GM12878 (cell line): ENCODE data around the gene LYL1. TPM values are rescaled to one million over a fixed set of nuclear protein-coding genes. Genes with fewer than 3 reads are reported as not detected.

Experiments used
- CHD1 ChIP-seq: IDR thresholded peaks from 2 replicates; pipeline ENCODE4 v1.6.1; 2012; ENCODE audit warnings: low read depth, low read length, improper control_type of control experiment
- EGR1 ChIP-seq, 2 experiments: IDR thresholded peaks; 1 replicate in 1 of 2; 2 replicates in 1 of 2; pipeline ENCODE4 v1.6.1; 2011 to 2012; ENCODE audit warnings: low read depth in 2 of 2, low read length in 2 of 2, borderline replicate concordance in 1 of 2, mild to moderate bottlenecking in 1 of 2, moderate library complexity in 1 of 2
- GABPA ChIP-seq: IDR thresholded peaks from 2 replicates; pipeline ENCODE4 v1.6.1; 2014; ENCODE audit warnings: antibody characterized with exemption, low read depth, mild to moderate bottlenecking, inconsistent platforms
- HCFC1 ChIP-seq: fragments of 150-350 bp; IDR thresholded peaks from 2 replicates; pipeline ENCODE4 v1.6.1; 2014; ENCODE audit warnings: low read length
- IKZF2 ChIP-seq, 2 experiments: fragments of 450-650 bp; IDR thresholded peaks; 2 replicates each; pipeline ENCODE4 v1.6.1; 2017; ENCODE audit warnings: mild to moderate bottlenecking in 2 of 2, moderate library complexity in 2 of 2
- MTA3 ChIP-seq: IDR thresholded peaks from 2 replicates; pipeline ENCODE4 v1.6.1; 2012; ENCODE audit warnings: low read length, inconsistent platforms, borderline replicate concordance
- NFXL1 ChIP-seq: fragments of 450-650 bp; IDR thresholded peaks from 2 replicates; pipeline ENCODE4 v1.6.1; 2017; ENCODE audit warnings: antibody characterized with exemption, mild to moderate bottlenecking, borderline replicate concordance
- NR2C1 ChIP-seq: fragments of 450-650 bp; IDR thresholded peaks from 2 replicates; pipeline ENCODE4 v1.6.1; 2017; ENCODE audit warnings: antibody characterized with exemption, mild to moderate bottlenecking, moderate library complexity
- NR2F1 ChIP-seq: fragments of 450-650 bp; conservative IDR thresholded peaks from 2 replicates; pipeline ENCODE4 v1.6.1; 2017; ENCODE audit warnings: mild to moderate bottlenecking
- PML ChIP-seq: IDR thresholded peaks from 2 replicates; pipeline ENCODE4 v1.6.1; 2012; ENCODE audit warnings: low read length, inconsistent platforms
- SP1 ChIP-seq: IDR thresholded peaks from one replicate; pipeline ENCODE4 v1.6.1; 2011; ENCODE audit warnings: low read depth, low read length
- SRF ChIP-seq, 2 experiments: IDR thresholded peaks; 2 replicates each; pipeline ENCODE4 v1.6.1; 2011; ENCODE audit warnings: low read depth in 2 of 2, low read length in 2 of 2, mild to moderate bottlenecking in 1 of 2, moderate library complexity in 1 of 2
- YBX1 ChIP-seq: fragments of 450-650 bp; IDR thresholded peaks from 2 replicates; pipeline ENCODE4 v1.6.1; 2016; ENCODE audit warnings: antibody characterized with exemption
- ZNF217 ChIP-seq: fragments of 450-650 bp; IDR thresholded peaks from 2 replicates; pipeline ENCODE4 v1.6.1; 2017; ENCODE audit warnings: antibody characterized with exemption, mild to moderate bottlenecking
- ZNF384 ChIP-seq: IDR thresholded peaks from 2 replicates; pipeline ENCODE4 v1.6.1; 2012; ENCODE audit warnings: low read depth, mild to moderate bottlenecking, low read length, improper control_type of control experiment, borderline replicate concordance
- polyA plus RNA-seq, 11 experiments: library from polyadenylated mRNA; depleted of rRNA in 4 of 11; unstranded in 6 of 11; stranded (reverse) in 5 of 11; fragments of >200 nt; fragmentation: Nextera tagmentation in 4 of 11; fragmentation: Illumina TruSeq in 1 of 11; extraction: Ambion mirVana in 4 of 11; extraction: Trizol in 1 of 11; gene quantifications; 1 replicate in 1 of 11; 2 replicates in 10 of 11; pipeline versions ENCODE4 v1.2.1 to v1.2.3, GENCODE V29; 2011 to 2016; ENCODE audit warnings: inconsistent platforms in 2 of 11, missing spikeins in 2 of 11, low read depth in 1 of 11
- total RNA-seq, 4 experiments: library from RNA; depleted of rRNA in 3 of 4; stranded (reverse); fragments of >200 nt in 3 of 4; fragmentation: Illumina TruSeq in 1 of 4; extraction: Trizol in 1 of 4; gene quantifications; 2 replicates each; pipeline versions ENCODE4 v1.2.1 to v1.2.3, GENCODE V29; 2013 to 2021
- TF ChIP-seq, protein P1 (sequence below): fragments of 450-650 bp; IDR thresholded peaks from 2 replicates; pipeline ENCODE4 v1.6.1; 2016; ENCODE audit warnings: mild to moderate bottlenecking
- TF ChIP-seq, protein P2 (sequence below): fragments of 450-650 bp; IDR thresholded peaks from 2 replicates; pipeline ENCODE4 v1.6.1; 2016; ENCODE audit warnings: mild to moderate bottlenecking
- TF ChIP-seq, protein P3 (sequence below): IDR thresholded peaks from 2 replicates; pipeline ENCODE4 v1.6.1; 2011; ENCODE audit warnings: mild to moderate bottlenecking, low read depth, low read length, moderate library complexity; ENCODE audit not compliant: insufficient replicate concordance
- TF ChIP-seq, protein P4 (sequence below): fragments of 450-650 bp; IDR thresholded peaks from 2 replicates; pipeline ENCODE4 v1.6.1; 2017; ENCODE audit warnings: mild to moderate bottlenecking, moderate library complexity
- TF ChIP-seq, protein P5 (sequence below): fragments of 450-650 bp; IDR thresholded peaks from 2 replicates; pipeline ENCODE4 v1.6.1; 2017; ENCODE audit warnings: antibody characterized with exemption, mild to moderate bottlenecking, moderate library complexity

LYL1 gene
- total and polyA plus RNA-seq, 10 of the 15 experiments (the other 5 are each of a cell fraction or from before 2014, with no cell fraction given) = 0.10 to 34.8 (median 4.4) TPM

DNA sequence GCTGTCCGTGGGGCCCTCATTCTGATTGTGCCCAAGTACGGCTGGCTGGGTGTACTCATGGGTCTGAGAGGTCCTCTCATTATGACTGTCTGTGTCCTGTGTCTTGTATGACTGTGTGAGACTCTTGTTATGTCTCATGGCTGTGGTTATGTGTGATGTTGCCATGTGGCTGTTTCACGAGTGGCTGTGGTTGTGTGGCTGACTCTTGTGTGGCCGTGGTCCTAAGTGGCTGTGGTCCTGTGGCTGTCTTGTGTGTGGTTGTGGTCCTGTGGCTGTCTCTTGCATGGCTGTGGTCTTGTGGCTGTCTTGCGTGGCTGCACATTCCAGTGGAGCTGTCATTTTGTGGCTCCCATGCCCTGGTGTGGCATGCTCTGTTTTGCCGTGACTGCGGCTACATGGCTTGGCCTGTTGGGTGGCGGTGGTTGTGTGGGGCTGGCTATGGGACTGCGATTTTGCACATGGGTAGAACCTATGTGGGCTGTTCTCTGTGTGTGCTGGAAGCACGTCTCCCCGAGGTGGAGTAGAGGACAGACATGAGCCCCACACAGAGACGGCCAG lies 2.5 kb downstream of the LYL1 start (continued):
- TF ChIP-seq, protein P1, sequence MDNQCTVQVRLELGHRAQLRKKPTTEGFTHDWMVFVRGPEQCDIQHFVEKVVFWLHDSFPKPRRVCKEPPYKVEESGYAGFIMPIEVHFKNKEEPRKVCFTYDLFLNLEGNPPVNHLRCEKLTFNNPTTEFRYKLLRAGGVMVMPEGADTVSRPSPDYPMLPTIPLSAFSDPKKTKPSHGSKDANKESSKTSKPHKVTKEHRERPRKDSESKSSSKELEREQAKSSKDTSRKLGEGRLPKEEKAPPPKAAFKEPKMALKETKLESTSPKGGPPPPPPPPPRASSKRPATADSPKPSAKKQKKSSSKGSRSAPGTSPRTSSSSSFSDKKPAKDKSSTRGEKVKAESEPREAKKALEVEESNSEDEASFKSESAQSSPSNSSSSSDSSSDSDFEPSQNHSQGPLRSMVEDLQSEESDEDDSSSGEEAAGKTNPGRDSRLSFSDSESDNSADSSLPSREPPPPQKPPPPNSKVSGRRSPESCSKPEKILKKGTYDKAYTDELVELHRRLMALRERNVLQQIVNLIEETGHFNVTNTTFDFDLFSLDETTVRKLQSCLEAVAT = peak; percentile 100
- TF ChIP-seq, protein P2, sequence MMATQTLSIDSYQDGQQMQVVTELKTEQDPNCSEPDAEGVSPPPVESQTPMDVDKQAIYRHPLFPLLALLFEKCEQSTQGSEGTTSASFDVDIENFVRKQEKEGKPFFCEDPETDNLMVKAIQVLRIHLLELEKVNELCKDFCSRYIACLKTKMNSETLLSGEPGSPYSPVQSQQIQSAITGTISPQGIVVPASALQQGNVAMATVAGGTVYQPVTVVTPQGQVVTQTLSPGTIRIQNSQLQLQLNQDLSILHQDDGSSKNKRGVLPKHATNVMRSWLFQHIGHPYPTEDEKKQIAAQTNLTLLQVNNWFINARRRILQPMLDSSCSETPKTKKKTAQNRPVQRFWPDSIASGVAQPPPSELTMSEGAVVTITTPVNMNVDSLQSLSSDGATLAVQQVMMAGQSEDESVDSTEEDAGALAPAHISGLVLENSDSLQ = peak; percentile 66
- TF ChIP-seq HCFC1 (peak; percentile 59), PML (peak; percentile 95; the same call in 1 of the 2 replicates), SRF (IDR thresholded peaks at IDR 0.05; ENCODE audit: low read depth in 2 of 2, low read length in 2 of 2) (peak in 1 of 2 experiments; percentile 86; a peak in 2 of 4 replicates), SP1 (peak; percentile 72), CHD1 (no peak), IKZF2 (IDR thresholded peaks at IDR 0.05) (peak; percentile 95 to 98), ZNF384 (no peak), NFXL1 (no peak), ZNF217 (peak; percentile 81; the same call in 1 of the 2 replicates), YBX1 (no peak), NR2C1 (no peak), EGR1 (IDR thresholded peaks at IDR 0.05; ENCODE audit: borderline replicate concordance in 1 of 2, low read depth in 2 of 2, low read length in 2 of 2) (peak; percentile 95 to 98), NR2F1 (peak; percentile 100), GABPA (0 out of 2 replicates have a peak, but pooled peaks have one; percentile 37), MTA3 (peak; percentile 100)
- TF ChIP-seq, protein P3, sequence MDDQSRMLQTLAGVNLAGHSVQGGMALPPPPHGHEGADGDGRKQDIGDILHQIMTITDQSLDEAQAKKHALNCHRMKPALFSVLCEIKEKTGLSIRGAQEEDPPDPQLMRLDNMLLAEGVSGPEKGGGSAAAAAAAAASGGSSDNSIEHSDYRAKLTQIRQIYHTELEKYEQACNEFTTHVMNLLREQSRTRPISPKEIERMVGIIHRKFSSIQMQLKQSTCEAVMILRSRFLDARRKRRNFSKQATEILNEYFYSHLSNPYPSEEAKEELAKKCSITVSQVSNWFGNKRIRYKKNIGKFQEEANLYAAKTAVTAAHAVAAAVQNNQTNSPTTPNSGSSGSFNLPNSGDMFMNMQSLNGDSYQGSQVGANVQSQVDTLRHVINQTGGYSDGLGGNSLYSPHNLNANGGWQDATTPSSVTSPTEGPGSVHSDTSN = peak; percentile 47
- TF ChIP-seq, protein P4, sequence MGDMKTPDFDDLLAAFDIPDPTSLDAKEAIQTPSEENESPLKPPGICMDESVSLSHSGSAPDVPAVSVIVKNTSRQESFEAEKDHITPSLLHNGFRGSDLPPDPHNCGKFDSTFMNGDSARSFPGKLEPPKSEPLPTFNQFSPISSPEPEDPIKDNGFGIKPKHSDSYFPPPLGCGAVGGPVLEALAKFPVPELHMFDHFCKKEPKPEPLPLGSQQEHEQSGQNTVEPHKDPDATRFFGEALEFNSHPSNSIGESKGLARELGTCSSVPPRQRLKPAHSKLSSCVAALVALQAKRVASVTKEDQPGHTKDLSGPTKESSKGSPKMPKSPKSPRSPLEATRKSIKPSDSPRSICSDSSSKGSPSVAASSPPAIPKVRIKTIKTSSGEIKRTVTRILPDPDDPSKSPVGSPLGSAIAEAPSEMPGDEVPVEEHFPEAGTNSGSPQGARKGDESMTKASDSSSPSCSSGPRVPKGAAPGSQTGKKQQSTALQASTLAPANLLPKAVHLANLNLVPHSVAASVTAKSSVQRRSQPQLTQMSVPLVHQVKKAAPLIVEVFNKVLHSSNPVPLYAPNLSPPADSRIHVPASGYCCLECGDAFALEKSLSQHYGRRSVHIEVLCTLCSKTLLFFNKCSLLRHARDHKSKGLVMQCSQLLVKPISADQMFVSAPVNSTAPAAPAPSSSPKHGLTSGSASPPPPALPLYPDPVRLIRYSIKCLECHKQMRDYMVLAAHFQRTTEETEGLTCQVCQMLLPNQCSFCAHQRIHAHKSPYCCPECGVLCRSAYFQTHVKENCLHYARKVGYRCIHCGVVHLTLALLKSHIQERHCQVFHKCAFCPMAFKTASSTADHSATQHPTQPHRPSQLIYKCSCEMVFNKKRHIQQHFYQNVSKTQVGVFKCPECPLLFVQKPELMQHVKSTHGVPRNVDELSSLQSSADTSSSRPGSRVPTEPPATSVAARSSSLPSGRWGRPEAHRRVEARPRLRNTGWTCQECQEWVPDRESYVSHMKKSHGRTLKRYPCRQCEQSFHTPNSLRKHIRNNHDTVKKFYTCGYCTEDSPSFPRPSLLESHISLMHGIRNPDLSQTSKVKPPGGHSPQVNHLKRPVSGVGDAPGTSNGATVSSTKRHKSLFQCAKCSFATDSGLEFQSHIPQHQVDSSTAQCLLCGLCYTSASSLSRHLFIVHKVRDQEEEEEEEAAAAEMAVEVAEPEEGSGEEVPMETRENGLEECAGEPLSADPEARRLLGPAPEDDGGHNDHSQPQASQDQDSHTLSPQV = no peak
- TF ChIP-seq, protein P5, sequence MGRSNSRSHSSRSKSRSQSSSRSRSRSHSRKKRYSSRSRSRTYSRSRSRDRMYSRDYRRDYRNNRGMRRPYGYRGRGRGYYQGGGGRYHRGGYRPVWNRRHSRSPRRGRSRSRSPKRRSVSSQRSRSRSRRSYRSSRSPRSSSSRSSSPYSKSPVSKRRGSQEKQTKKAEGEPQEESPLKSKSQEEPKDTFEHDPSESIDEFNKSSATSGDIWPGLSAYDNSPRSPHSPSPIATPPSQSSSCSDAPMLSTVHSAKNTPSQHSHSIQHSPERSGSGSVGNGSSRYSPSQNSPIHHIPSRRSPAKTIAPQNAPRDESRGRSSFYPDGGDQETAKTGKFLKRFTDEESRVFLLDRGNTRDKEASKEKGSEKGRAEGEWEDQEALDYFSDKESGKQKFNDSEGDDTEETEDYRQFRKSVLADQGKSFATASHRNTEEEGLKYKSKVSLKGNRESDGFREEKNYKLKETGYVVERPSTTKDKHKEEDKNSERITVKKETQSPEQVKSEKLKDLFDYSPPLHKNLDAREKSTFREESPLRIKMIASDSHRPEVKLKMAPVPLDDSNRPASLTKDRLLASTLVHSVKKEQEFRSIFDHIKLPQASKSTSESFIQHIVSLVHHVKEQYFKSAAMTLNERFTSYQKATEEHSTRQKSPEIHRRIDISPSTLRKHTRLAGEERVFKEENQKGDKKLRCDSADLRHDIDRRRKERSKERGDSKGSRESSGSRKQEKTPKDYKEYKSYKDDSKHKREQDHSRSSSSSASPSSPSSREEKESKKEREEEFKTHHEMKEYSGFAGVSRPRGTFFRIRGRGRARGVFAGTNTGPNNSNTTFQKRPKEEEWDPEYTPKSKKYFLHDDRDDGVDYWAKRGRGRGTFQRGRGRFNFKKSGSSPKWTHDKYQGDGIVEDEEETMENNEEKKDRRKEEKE = no peak
